Right cardiac atrium (tissue), 5 donors: ENCODE measurements around the gene PDCD1. TPM values are rescaled to one million over a fixed set of nuclear protein-coding genes. Genes with fewer than 3 reads are reported as not detected.
"Not testable (repeated sequence)": the region's sequence is repeated elsewhere in the genome, so short reads cannot be mapped to it uniquely, and the experiment has no call there.

Experiments
- ATAC-seq, 2 donors: fragments of 200-7000 bp; cut with Tn5 transposase; one replicate each; pipeline versions ENCODE4 v1.8.0 to v1.9.1; 2020; ENCODE audit warnings: moderate library complexity in 2 of 2, mild to moderate bottlenecking in 1 of 2
- DNase-seq, 3 donors: peaks; one replicate each; pipeline ENCODE4 v3.0.0-alpha.2; 2020
- H3K27ac ChIP-seq: one replicate; pipeline ENCODE4 v1.5.1; 2013; ENCODE audit warnings: mild to moderate bottlenecking, low read length, control low read depth, moderate library complexity
- H3K27me3 ChIP-seq: one replicate; pipeline ENCODE4 v1.6.1; 2013; ENCODE audit not compliant: control insufficient read depth, insufficient read depth
- H3K4me1 ChIP-seq: one replicate; pipeline ENCODE4 v1.6.1; 2013; ENCODE audit warnings: low read length; ENCODE audit not compliant: control insufficient read depth, insufficient read depth
- H3K4me3 ChIP-seq: one replicate; pipeline ENCODE4 v1.5.1; 2013; ENCODE audit warnings: low read length, control low read depth
- H3K9me3 ChIP-seq: one replicate; pipeline ENCODE4 v1.6.1; 2013; ENCODE audit warnings: low read length; ENCODE audit not compliant: control insufficient read depth
- WGBS: extraction: QIAGEN DNeasy Blood & Tissue Kit; methylation state at CpG from one replicate; pipeline ENCODE4 v1.1.7; 2013; 5-methylcytosine and 5-hydroxymethylcytosine counted together
- intact Hi-C, 4 donors: fragments of 100-400 bp; cut with DNase I; formaldehyde crosslinking; loops; one replicate each; pipeline versions ENCODE4 v1.11.0 to v1.14.0; 2022 to 2023
- long read RNA-seq, 4 donors: library from polyadenylated mRNA; unstranded; transcript quantifications; one replicate each; pipeline ENCODE4 v2.0.0, GENCODE V29; 2020 to 2021
- polyA plus RNA-seq: library from polyadenylated mRNA; stranded (reverse); fragments of 200-250 nt; gene quantifications from one replicate; pipeline ENCODE4 v1.2.3, GENCODE V29; 2013
- total RNA-seq, 4 donors: library from RNA; stranded (reverse); fragmentation: NEBNext Ultra II Directional; extraction: Animal tissue kit (Norgen Biotek cat#: 25700); gene quantifications; one replicate each; pipeline ENCODE4 v1.2.1, GENCODE V29; 2021
- donor health status: healthy with polysubstance abuse.
- donor health status: DM: no; HTN: yes; CAD: no.
- donor health status: DM: no; HTN: no; CAD: no.
- donor health status: DM: no; HTN: yes; CAD: no; lungs with severe emphysema.
- donor health status: DM: yes; HTN: yes; CAD: no.

PDCD1 gene
- total RNA-seq: 1 to 10 TPM; 5.2 to 6.8 (median 5.4) TPM
- 7.4 TPM for polyA plus RNA-seq
- long read RNA-seq, donor 1, transcript PDCD1-201 (5 exons, 2,114 nt): major isoform, 7 of 19 reads
- long read RNA-seq, donor 1, partial matches to known transcripts: 4 of 19 reads
- long read RNA-seq, donor 1, other reads (novel, unspliced or antisense): 7 of 19 reads
- long read RNA-seq, donor 2, transcript PDCD1-201 (5 exons, 2,114 nt): major isoform, 10 of 16 reads
- long read RNA-seq, donor 2, partial matches to known transcripts: 1 of 16 reads
- long read RNA-seq, donor 2, other reads (novel, unspliced or antisense): 5 of 16 reads
- long read RNA-seq, donor 3, transcript PDCD1-201 (5 exons, 2,114 nt): major isoform, 27 of 45 reads
- long read RNA-seq, donor 3, partial matches to known transcripts: 3 of 45 reads
- long read RNA-seq, donor 3, other reads (novel, unspliced or antisense): 14 of 45 reads
- long read RNA-seq, donor 4, transcript PDCD1-201 (5 exons, 2,114 nt): major isoform, 5 of 11 reads
- long read RNA-seq, donor 4, partial matches to known transcripts: 0 of 11 reads
- long read RNA-seq, donor 4, other reads (novel, unspliced or antisense): 5 of 11 reads

- Histone ChIP-seq H3K27me3 (no peaks in the 10 kb centered on the region), H3K4me1 (peaks cover 4% of the 10 kb centered on the region), H3K4me3 (peak within 1 kb of the TSS; percentile 12), H3K27ac (peak within 1 kb of the TSS; percentile 94), H3K9me3 (no peaks in the 10 kb centered on the region)
- DNase-seq (peak; percentile 47 to 76 (median 75)), ATAC-seq (peak; percentile 17 to 26)
- intact Hi-C loops: no loop called here
- 67% methylated on average over 28 of the region's 28 CpGs for WGBS
These were observed at the start of gene PDCD1 for GRCh38 chr2:241858206-241859016. PDCD1 (minus strand) TSS chr2:241858894; CDS start chr2:241858838, 56 bp downstream.

GRCh38 chr2:241907831-241908230 is 49.1 kb upstream of the PDCD1 start:
- H3K4me3 ChIP-seq, H3K27ac ChIP-seq, H3K27me3 ChIP-seq, DNase-seq, H3K9me3 ChIP-seq, H3K4me1 ChIP-seq, intact Hi-C loops, ATAC-seq: not testable (repeated sequence)
- WGBS: 90% methylated on average over 7 of the region's 7 CpGs

- Histone ChIP-seq H3K27me3 (no peaks in the 10 kb centered on the region), H3K4me3 (no peak overlapping the region), H3K4me1 (no peaks in the 10 kb centered on the region), H3K27ac (no peak overlapping the region), H3K9me3 (no peaks in the 10 kb centered on the region)
- ATAC-seq (no peak), DNase-seq (no peak)
- 93% methylated on average over 18 of the region's 18 CpGs for WGBS
- intact Hi-C loops: no loop called here
These were observed 48.3 kb upstream of the PDCD1 start for GRCh38 chr2:241906826-241907570.

GRCh38 chr2:241906378-241906770 is 47.7 kb upstream of the PDCD1 start:
- ATAC-seq, H3K9me3 ChIP-seq, H3K4me1 ChIP-seq, DNase-seq, H3K27ac ChIP-seq, H3K4me3 ChIP-seq, H3K27me3 ChIP-seq, intact Hi-C loops: not testable (repeated sequence)
- 89% methylated on average over 5 of the region's 5 CpGs for WGBS

GRCh38 chr2:241905716-241906377 is 47.2 kb upstream of the PDCD1 start:
- DNase-seq: no peak
- H3K4me3 ChIP-seq: no peak overlapping the region
- intact Hi-C loops: no loop called here
- no peaks in the 10 kb centered on the region for H3K4me1 ChIP-seq
- H3K27me3 ChIP-seq: no peaks in the 10 kb centered on the region
- no peak overlapping the region for H3K27ac ChIP-seq
- 89% methylated on average over 14 of the region's 14 CpGs for WGBS
- ATAC-seq: no peak
- H3K9me3 ChIP-seq: no peaks in the 10 kb centered on the region

- Histone ChIP-seq H3K4me3 (no peak overlapping the region), H3K4me1 (no peaks in the 10 kb centered on the region), H3K27ac (no peak overlapping the region), H3K27me3 (no peaks in the 10 kb centered on the region), H3K9me3 (no peaks in the 10 kb centered on the region)
- ATAC-seq: no peak
- whole genome bisulfite sequencing: 91% methylated on average over 29 of the region's 29 CpGs
- no peak for DNase-seq
- intact Hi-C loops: no loop called here
These were observed 46.4 kb upstream of the PDCD1 start for GRCh38 chr2:241904791-241905710.

- Histone ChIP-seq H3K27me3 (no peaks in the 10 kb centered on the region), H3K9me3 (no peaks in the 10 kb centered on the region), H3K4me3 (no peak overlapping the region), H3K27ac (no peak overlapping the region), H3K4me1 (no peaks in the 10 kb centered on the region)
- 91% methylated on average over 19 of the region's 19 CpGs for WGBS
- intact Hi-C loops: no loop called here
- no peak for ATAC-seq
- no peak for DNase-seq
These were observed 45.5 kb upstream of the PDCD1 start for GRCh38 chr2:241904011-241904718.

- WGBS: 95% methylated on average over 40 of the region's 40 CpGs
- intact Hi-C loops: no loop called here
- ATAC-seq (no peak), DNase-seq (no peak)
- Histone ChIP-seq H3K4me3 (no peak overlapping the region), H3K9me3 (no peaks in the 10 kb centered on the region), H3K27me3 (no peaks in the 10 kb centered on the region), H3K4me1 (no peaks in the 10 kb centered on the region), H3K27ac (no peak overlapping the region)
These were observed 44.7 kb upstream of the PDCD1 start for GRCh38 chr2:241903121-241904010.
